IMR-90 (cell line): ENCODE measurements around the gene PARPBP. TPM values are rescaled to one million over a fixed set of nuclear protein-coding genes. Genes with fewer than 3 reads are reported as not detected.
A peak's percentile ranks its signal among the peaks of the same experiment; 100 is the strongest.

Experiments used
- ATAC-seq: fragments of 200-7000 bp; cut with Tn5 transposase; 2 replicates; pipeline ENCODE4 v1.9.1; 2020; ENCODE audit warnings: low read depth, mild to moderate bottlenecking, moderate library complexity
- BruUV-seq: library from RNA; stranded (reverse); fragments of 400-500 nt; replicated peaks from 2 replicates; lab custom pipeline; 2021; lab: Mats Ljungman, UMichigan
- CTCF ChIA-PET: fragments of 300-600 bp; formaldehyde crosslinking; extraction: SDS; loops from one replicate; lab custom pipeline; 2021; ENCODE audit warnings: antibody characterized with exemption; lab: Yijun Ruan, JAX
- POLR2A ChIA-PET: fragments of 300-600 bp; sonication (Branson Sonifier 250); formaldehyde crosslinking; loops from one replicate; lab custom pipeline; 2022; ENCODE audit warnings: antibody characterized with exemption; ENCODE audit not compliant: unreplicated experiment; lab: Charles Lee
- DNase-seq: peaks from one replicate; pipeline ENCODE4 v3.0.0; 2013
- H2AFZ ChIP-seq: replicated peaks from 2 replicates; pipeline ENCODE3; 2013; ENCODE audit warnings: low read length, mild to moderate bottlenecking; ENCODE audit not compliant: poor library complexity
- H2AK5ac ChIP-seq: 2 replicates; pipeline ENCODE4 v1.6.1; 2013; ENCODE audit warnings: low read depth, low read length, inconsistent platforms
- H2AK9ac ChIP-seq: replicated peaks from 2 replicates; pipeline ENCODE3; 2013; ENCODE audit warnings: mild to moderate bottlenecking, low read depth, low read length, moderate library complexity; ENCODE audit not compliant: poor library complexity
- H2BK120ac ChIP-seq: 2 replicates; pipeline ENCODE4 v1.6.1; 2013; ENCODE audit warnings: low read depth, low read length, inconsistent platforms
- H2BK15ac ChIP-seq: 3 replicates; pipeline ENCODE4 v1.6.1; 2013; ENCODE audit warnings: low read depth, low read length, inconsistent platforms
- H2BK20ac ChIP-seq: 2 replicates; pipeline ENCODE4 v1.6.1; 2013; ENCODE audit warnings: low read depth, mild to moderate bottlenecking, inconsistent platforms, low read length, moderate library complexity
- H2BK5ac ChIP-seq: 2 replicates; pipeline ENCODE4 v1.6.1; 2013; ENCODE audit warnings: mild to moderate bottlenecking, low read depth, low read length, inconsistent platforms; ENCODE audit not compliant: poor library complexity, severe bottlenecking
- H3K14ac ChIP-seq: replicated peaks from 2 replicates; pipeline ENCODE4 v1.6.1; 2013; ENCODE audit warnings: low read depth, low read length, inconsistent platforms
- H3K18ac ChIP-seq: 2 replicates; pipeline ENCODE4 v1.6.1; 2013; ENCODE audit warnings: low read depth, low read length, control low read depth
- H3K23ac ChIP-seq: 2 replicates; pipeline ENCODE4 v1.6.1; 2013; ENCODE audit warnings: low read depth, low read length, inconsistent platforms
- H3K27ac ChIP-seq: 2 replicates; pipeline ENCODE4 v1.5.1; 2013; ENCODE audit warnings: mild to moderate bottlenecking, control low read depth, low read length; ENCODE audit not compliant: insufficient read depth
- H3K27me3 ChIP-seq: 2 replicates; pipeline ENCODE4 v1.6.1; 2013; ENCODE audit warnings: low read length; ENCODE audit not compliant: control insufficient read depth, insufficient read depth
- H3K36me3 ChIP-seq: 2 replicates; pipeline ENCODE4 v1.6.1; 2013; ENCODE audit warnings: low read length, mixed read lengths; ENCODE audit not compliant: control insufficient read depth, insufficient read depth
- H3K4ac ChIP-seq: 2 replicates; pipeline ENCODE4 v1.6.1; 2013; ENCODE audit warnings: low read depth, low read length, inconsistent platforms
- H3K4me1 ChIP-seq: 2 replicates; pipeline ENCODE4 v1.6.1; 2013; ENCODE audit warnings: low read length, mixed read lengths; ENCODE audit not compliant: control insufficient read depth, insufficient read depth
- H3K4me2 ChIP-seq: 2 replicates; pipeline ENCODE4 v1.6.1; 2013; ENCODE audit warnings: low read depth, mild to moderate bottlenecking, control low read depth, low read length, moderate library complexity
- H3K4me3 ChIP-seq: 2 replicates; pipeline ENCODE4 v1.5.1; 2013; ENCODE audit warnings: low read depth, mild to moderate bottlenecking, control low read depth, low read length, moderate library complexity; ENCODE audit not compliant: insufficient read depth
- H3K56ac ChIP-seq: 2 replicates; pipeline ENCODE4 v1.6.1; 2013; ENCODE audit warnings: low read length, inconsistent platforms; ENCODE audit not compliant: insufficient read depth; ENCODE audit errors: extremely low read depth
- H3K79me1 ChIP-seq, 2 experiments: 2 replicates each; pipeline ENCODE4 v1.6.1; 2013; ENCODE audit warnings: low read length in 2 of 2, inconsistent platforms in 1 of 2, low read depth in 1 of 2
- H3K9ac ChIP-seq: 2 replicates; pipeline ENCODE4 v1.6.1; 2013; ENCODE audit warnings: low read depth, low read length, control low read depth
- H3K9me1 ChIP-seq: 2 replicates; pipeline ENCODE4 v1.6.1; 2013; ENCODE audit warnings: low read length, inconsistent platforms; ENCODE audit not compliant: insufficient read depth
- H3K9me3 ChIP-seq: 2 replicates; pipeline ENCODE4 v1.6.1; 2013; ENCODE audit warnings: low read length; ENCODE audit not compliant: control insufficient read depth, insufficient read depth
- H4K20me1 ChIP-seq: 2 replicates; pipeline ENCODE4 v1.6.1; 2013; ENCODE audit warnings: low read length, inconsistent platforms; ENCODE audit not compliant: insufficient read depth
- H4K5ac ChIP-seq: 2 replicates; pipeline ENCODE4 v1.6.1; 2013; ENCODE audit warnings: mild to moderate bottlenecking, low read depth, low read length, control low read depth
- H4K8ac ChIP-seq, 2 experiments: 2 replicates each; pipeline ENCODE4 v1.6.1; 2013; ENCODE audit warnings: low read depth in 2 of 2, low read length in 2 of 2, control low read depth in 1 of 2, inconsistent platforms in 1 of 2
- H4K91ac ChIP-seq: 2 replicates; pipeline ENCODE4 v1.6.1; 2013; ENCODE audit warnings: low read depth, low read length, inconsistent platforms; ENCODE audit not compliant: insufficient read depth
- BHLHE40 ChIP-seq: fragments of 150-350 bp; IDR thresholded peaks from 2 replicates; pipeline ENCODE4 v1.6.1; 2016; ENCODE audit warnings: mild to moderate bottlenecking, low read depth, low read length
- CEBPB ChIP-seq: IDR thresholded peaks from 2 replicates; pipeline ENCODE4 v1.6.1; 2012; ENCODE audit warnings: low read depth, low read length, improper control_type of control experiment
- CTCF ChIP-seq: conservative IDR thresholded peaks from 2 replicates; pipeline ENCODE4 v1.5.1; 2012; ENCODE audit warnings: mild to moderate bottlenecking, low read depth, low read length, improper control_type of control experiment
- RFX5 ChIP-seq: IDR thresholded peaks from 2 replicates; pipeline ENCODE4 v1.8.0; 2012; ENCODE audit warnings: low read depth, mild to moderate bottlenecking, low read length, moderate library complexity
- SMC3 ChIP-seq: fragments of 150-350 bp; IDR thresholded peaks from 2 replicates; pipeline ENCODE4 v1.6.1; 2016; ENCODE audit warnings: low read depth, mild to moderate bottlenecking, antibody characterized with exemption, low read length, moderate library complexity
- USF2 ChIP-seq: fragments of 150-350 bp; IDR thresholded peaks from 2 replicates; pipeline ENCODE4 v1.6.1; 2017; ENCODE audit warnings: mild to moderate bottlenecking, antibody characterized with exemption, low read length, low read depth
- WGBS, 2 experiments: methylation state at CpG; one replicate each; pipeline versions ENCODE4 v1.1.5 to v1.1.7; 2013; ENCODE audit warnings: missing lambda C conversion rate in 2 of 2; ENCODE audit not compliant: insufficient read length in 1 of 2; ENCODE audit errors: extremely low coverage in 2 of 2; 5-methylcytosine and 5-hydroxymethylcytosine counted together
- dilution Hi-C: fragments of 300-500 bp; cut with HindIII; formaldehyde crosslinking; loops from one replicate; pipeline ENCODE4 v1.14.3; 2018; ENCODE audit warnings: low sequenced_read_pairs; ENCODE audit not compliant: unreplicated experiment
- in situ Hi-C: fragments of 300-500 bp; cut with MboI; formaldehyde crosslinking; loops from 3 replicates; pipeline ENCODE4 v1.14.3; 2019; ENCODE audit warnings: low sequenced_read_pairs, inconsistent platforms, mixed read lengths
- intact Hi-C: fragments of 100-400 bp; cut with micrococcal nuclease; formaldehyde crosslinking; loops from 2 replicates; pipeline ENCODE4 v1.10.0; 2022
- polyA plus RNA-seq, 3 experiments: library from polyadenylated mRNA; depleted of rRNA; stranded (reverse); fragments of >200 nt; gene quantifications; 2 replicates each; pipeline ENCODE4 v1.2.3, GENCODE V29; 2012; ENCODE audit warnings: low replicate concordance in 1 of 3
- total RNA-seq: library from RNA; depleted of rRNA; stranded (reverse); fragments of >200 nt; gene quantifications from 2 replicates; pipeline ENCODE4 v1.2.3, GENCODE V29; 2012

The PARPBP gene
- total and polyA plus RNA-seq, 2 of the 4 experiments (the other 2 are of a cell fraction), result 4.8 to 7.2 TPM

GRCh38 chr12:102232446-102232845 is 112.5 kb downstream of the PARPBP start:
- Histone ChIP-seq H2AFZ (no peak overlapping the region), H3K9me1 (no peaks in the 10 kb centered on the region), H3K79me1 (no peaks in the 10 kb centered on the region), H3K4ac (no peak overlapping the region), H3K56ac (no peak overlapping the region), H3K27ac (no peak overlapping the region), H3K4me1 (no peaks in the 10 kb centered on the region), H2AK9ac (no peak overlapping the region), H4K91ac (no peak overlapping the region), H3K18ac (no peak overlapping the region), H3K27me3 (no peaks in the 10 kb centered on the region), H4K5ac (no peak overlapping the region), H2AK5ac (no peak overlapping the region), H3K9ac (no peak overlapping the region), H2BK5ac (no peak overlapping the region), H4K20me1 (no peaks in the 10 kb centered on the region), H3K9me3 (no peaks in the 10 kb centered on the region), H4K8ac (no peak overlapping the region), H3K14ac (no peak overlapping the region), H2BK20ac (no peak overlapping the region), H3K23ac (no peak overlapping the region), H2BK15ac (no peak overlapping the region), H2BK120ac (no peak overlapping the region), H3K4me3 (no peak overlapping the region), H3K4me2 (no peak overlapping the region), H3K36me3 (no peaks in the 10 kb centered on the region)
- DNase-seq (peak; percentile 35), ATAC-seq (peak; percentile 49; the same call in 1 of the 2 replicates)
- POLR2A ChIA-PET, result no interaction called here
- CTCF ChIA-PET, result interaction anchor here (0.6 kb wide), 1 partner anchor 65 kb away, joined by 3 read pairs; no protein-coding TSS in a partner anchor
- in situ Hi-C loops (no loop called here), dilution Hi-C loops (no loop called here), intact Hi-C loops (no loop called here)
- 57% methylated on average over 1 of the region's 1 CpG; no CpG with 5 or more reads in 1 of the 2 experiments for WGBS, 2 experiments
- BruUV-seq, result no TSS peak
- TF ChIP-seq CEBPB, result no peak
- no peak for TF ChIP-seq RFX5
- TF ChIP-seq USF2, result no peak
- no peak for TF ChIP-seq SMC3
- no peak for TF ChIP-seq CTCF
- TF ChIP-seq BHLHE40, result no peak
